Medulla oblongata (tissue), 1 donor: ENCODE results near the gene VWA3A.
A peak's percentile ranks its signal among the peaks of the same experiment; 100 is the strongest.
"Not testable (repeated sequence)": the region's sequence is repeated elsewhere in the genome, so short reads cannot be mapped to it uniquely, and the experiment has no call there.

Source experiments
- DNase-seq: peaks from one replicate; pipeline ENCODE4 v3.0.0-alpha.2; 2015; ENCODE audit errors: extremely low spot score

The VWA3A gene

DNA sequence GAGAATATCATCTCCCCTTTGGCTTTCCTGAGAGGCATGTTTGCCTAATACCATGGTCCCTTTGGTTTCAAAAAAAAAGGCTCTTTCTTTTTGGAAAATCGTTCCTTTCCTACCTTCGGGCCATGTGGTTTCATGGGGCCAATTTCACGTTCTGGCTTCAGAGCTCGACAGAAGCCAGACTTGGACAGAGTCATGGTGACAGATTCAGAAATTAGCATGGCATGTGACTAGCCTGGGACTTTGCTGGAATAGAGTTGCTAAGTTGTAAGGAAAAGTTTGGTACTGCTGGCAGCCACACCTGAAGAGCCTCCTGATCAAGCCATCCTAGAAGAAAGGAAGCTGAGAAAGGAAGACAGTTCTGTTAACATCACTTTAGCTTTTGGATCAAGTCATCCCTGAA, 2.4 kb upstream of the VWA3A start:
- peak; percentile 16 for DNase-seq

DNA sequence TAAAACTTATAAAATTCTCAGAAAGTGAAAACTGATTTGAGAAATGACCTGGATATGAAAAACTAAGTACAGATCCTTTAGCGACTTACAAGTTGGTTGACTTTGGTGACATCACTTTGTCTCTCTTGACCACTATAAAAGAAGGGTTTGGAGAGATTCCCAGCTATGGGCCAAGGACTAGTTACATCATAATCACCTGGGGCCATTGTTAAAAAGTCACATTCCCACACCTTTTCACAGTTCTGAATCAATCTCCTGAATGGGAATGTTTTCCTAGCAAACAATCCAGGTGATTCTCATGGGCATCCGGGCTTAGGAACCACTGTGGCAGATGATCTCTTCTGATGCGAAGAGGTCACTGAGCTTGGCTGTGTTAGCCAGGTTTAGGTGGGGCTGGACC, 620 bp upstream of the VWA3A start:
- DNase-seq = no peak

DNA sequence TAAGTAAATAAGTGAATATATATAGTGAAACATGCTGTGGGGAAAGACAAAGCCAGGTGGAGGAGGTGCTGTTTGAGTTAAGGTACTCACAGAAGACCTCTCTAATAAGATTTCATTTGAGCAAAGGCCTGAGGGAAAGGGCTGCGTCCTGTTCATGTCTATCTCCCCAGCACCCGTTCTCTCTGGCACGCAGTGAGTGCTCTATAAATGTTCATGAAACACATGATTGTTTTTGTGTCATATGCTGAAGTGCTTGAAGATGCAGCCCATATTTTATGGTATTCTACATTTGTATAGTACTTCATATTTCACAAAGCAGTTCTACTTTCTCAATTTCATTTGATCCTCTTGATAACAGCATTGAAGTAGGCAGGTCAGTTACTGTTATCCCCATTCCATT, 990 bp downstream of the VWA3A start:
- DNase-seq = no peak

DNA sequence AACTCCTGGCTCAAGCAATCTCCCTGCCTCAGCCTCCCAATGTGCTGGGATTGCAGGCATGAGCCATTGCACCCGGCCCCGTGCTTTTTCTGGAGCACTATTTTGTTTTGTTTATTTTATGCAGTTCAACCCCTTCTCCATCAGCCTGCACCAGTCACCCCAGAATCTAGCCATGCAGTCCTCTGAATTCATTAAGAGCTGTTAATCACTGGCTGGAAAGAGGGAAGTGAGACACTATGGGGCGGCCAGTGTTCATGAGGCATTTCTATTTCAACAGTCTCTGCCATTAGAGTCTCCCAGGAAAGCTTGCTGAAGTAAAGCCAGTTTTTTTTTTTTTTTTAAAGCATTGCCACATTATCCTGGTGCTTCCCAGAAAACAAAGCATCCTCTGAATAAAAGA, 1.7 kb downstream of the VWA3A start:
- DNase-seq = peak; percentile 16

DNA sequence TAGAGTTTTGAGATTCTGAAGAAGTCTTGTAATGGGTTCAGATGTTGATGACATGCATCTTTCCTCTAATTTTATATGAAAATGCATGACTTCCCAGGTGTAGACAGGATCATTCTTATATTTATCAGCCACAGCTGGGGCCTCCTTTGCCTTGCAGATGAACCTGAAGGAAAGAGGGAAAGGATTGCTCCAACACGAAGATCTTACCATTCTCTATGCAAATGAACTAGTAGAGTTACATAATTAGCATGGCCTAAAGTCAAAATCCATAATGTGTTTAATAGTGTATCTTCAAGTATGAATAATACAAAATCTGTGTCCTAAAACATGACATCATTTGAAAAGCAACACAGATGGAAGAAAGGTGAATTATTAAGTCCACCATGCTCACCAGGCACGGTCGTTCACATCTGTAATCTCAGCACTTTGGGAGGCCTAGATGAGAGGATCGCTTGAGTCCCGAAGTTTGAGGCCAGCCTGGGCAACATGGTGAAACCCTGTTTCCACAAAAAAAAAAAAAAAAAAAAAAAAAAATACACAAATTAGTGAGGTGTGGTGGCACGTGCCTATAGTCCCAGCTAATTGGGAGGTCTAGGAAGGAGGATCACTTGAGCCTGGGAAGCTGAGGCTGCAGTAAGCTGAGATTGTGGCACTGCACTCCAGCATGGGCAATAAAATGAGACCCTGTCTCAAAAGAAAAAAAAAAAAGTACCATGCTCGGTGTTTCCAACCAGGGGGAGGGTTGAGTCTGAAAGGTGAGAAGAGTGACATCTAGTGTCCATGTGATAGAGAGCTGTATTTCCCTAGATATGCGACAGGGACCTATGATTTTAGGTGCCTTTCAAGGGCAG, 6.3 kb downstream of the VWA3A start:
- DNase-seq = peak; percentile 40

DNA sequence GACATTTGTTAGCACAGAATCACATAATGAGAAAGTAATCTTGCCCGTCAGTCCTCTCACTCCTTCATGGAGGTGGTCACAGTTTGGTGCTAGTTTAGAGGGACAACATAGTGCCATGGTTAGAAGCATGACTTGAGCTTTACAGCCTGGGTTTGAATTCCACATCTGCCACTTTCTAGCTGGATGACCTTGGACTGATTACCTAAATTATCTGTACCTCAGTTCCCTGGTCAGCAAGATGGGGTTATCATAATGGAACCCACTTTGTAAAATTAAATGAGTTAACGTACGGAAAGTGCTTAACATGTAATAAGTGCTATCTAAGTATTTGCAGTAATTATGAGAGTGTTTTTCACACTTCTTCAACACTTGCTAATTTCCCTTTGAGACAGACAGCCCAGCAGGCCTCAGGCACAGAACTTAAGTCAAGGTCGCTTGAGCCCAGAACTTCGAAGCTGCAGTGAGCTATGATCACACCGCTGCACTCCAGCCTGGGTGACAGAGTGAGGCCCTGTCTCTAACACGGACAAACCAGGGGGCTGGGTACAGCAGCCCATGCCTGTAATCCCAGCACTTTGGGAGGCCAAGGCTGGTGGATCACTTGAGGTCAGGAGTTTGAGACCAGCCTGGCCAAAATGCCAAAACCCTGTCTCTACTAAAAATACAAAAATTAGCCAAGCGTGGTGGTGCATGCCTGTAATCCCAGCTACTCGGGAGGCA, 7.1 kb downstream of the VWA3A start:
- DNase-seq = no peak

DNA sequence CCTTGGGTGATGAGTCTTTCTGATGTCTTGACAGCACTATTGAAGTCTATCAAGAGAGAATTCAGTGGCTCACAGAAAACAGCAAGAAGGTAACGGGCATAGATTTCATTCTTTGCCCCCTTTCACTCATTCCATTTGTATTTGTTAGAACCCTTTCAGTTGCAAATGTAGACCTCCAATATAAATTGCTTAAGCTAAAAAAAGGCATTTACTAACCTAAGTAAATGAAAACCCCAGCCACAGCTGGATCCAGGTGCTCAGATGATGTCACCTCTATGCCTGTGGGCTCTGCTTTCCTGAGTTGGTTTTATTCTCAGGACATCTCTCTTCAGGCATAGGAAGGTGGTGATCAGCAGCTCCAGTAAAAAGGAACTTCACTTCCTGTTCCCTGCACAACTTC, 11.1 kb downstream of the VWA3A start:
- DNase-seq = no peak

DNA sequence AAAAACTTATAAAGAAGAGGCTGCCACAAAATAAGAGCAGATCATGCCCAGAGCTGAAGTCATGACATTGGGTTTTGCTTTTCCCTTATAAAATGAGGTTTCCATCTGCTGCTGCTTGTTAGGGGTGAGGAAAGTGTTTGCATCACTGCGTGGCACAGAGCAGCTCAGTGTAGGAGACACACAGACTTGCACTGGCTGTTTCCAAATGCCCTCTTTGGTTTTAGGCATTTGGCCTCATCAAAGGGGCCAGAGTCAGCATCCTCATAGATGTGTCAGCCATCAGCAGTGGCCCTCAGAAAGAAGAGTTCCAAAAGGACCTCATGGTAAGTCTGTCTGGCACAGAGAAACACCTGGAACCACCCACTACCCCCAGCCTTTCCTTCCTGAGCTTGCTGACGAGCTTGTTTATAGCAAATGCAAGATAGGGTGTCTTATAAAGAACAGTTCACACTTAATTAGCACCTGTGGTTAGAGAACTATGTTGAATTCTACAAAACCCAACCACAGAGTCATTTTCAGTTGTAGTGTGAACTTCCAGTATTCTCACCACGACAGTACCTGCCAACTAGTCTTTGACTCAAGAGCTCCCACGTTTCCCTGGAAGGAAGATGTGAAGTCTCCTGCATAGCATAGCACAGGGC, 17.0 kb downstream of the VWA3A start:
- no peak for DNase-seq

DNA sequence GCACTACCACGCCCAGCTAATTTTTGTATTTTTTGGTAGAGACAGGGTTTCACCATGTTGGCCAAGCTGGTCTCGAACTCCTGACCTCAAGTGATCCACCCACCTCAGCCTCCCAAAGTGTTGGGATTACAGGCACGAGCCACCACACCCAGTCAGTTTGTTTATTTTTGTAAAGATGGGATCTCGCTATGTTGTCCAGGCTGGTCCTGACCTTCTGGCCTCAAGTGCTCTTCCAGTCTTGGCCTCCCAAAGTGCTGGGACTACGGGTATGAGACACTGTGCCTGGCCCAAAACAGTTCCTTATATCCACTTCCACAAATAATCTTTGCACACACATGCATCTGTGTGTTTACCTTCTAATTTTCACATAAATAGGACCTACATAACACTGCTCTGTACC, 19.3 kb downstream of the VWA3A start:
- DNase-seq = not testable (repeated sequence)

DNA sequence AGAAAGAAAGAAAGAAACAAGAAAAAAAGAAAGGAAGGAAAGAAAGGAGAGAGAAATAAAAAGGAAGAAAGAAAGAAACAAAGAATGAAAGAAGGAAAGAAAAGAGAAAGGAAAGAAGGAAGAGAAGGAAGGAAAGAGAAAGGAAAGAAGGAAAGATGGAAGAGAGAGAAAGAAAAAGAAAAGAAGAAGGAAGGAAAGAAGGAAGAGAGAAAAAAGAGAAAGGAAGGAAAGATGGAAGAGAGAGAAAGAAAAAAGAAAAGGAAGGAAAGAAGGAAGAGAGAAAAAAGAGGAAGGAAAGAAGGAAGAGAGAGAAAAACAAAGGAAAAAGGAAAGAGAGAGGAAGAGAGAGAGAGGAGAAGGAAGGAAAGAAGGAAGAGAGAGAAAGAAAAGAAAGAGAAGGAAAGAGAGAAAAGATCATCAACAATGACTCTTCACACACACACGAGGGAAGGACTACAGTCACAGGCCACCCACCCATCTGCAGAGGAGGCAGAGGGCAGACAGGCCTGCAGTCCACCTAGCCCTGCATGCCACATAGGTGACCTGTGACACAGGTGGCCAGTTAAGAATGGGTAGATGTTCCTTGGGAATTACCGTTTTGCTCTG, 23.9 kb downstream of the VWA3A start:
- no peak for DNase-seq

DNA sequence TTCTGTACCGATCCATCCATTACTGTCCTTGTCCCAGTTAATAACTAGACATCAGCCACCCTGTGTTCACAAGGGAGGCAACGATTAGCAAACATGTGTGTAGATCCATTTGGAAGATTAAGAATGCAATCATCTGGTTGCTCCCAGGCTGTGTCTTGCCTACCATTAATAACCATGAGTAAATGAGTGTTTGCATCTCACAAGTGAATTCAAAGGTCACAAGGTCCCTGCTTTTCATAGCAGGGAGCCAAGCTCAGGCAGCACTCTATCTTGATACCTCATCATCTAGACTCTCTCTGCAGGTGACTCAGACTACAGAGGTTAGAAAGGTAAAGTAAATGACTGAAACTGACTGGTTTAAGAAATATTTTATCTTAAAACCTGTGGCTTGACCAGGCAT, 25.3 kb downstream of the VWA3A start:
- no peak for DNase-seq

DNA sequence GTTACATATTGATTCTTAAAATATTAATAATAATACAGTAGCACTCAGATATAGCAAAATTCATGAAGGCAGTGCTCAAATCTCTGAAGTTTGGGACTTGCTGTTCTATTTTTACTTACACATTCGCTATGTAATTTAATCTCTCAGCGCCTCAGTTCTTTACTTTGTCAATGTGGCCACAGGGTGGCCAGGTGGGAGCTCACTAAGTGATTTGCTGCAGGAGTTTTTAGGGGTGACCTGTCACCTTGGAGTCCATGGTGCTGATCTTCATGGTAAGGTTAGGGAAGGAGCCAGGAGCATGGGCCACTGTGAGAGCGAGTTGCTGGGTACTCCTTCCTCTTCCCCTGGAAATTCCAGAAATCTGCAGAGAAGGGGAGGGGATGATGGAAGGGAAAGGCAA, 28.1 kb downstream of the VWA3A start:
- no peak for DNase-seq

DNA sequence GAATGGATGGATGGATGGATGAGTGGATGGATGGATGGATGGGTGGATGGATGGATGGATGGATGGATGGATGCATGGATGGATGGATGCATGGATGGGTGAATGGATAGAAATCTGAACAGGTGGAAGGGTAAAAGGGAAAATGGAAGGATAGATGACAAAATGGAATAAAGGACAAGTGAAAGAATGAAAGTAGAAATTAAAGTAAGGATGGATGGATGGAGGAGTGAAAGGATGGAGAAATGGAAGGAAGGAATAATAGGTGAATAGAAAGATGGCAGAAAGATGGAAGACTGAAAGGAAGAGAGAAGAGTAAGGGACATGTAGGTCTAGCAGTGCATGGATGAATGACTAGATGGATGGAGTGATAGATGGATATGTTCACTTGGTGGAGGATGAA, 29.9 kb downstream of the VWA3A start:
- no peak for DNase-seq

DNA sequence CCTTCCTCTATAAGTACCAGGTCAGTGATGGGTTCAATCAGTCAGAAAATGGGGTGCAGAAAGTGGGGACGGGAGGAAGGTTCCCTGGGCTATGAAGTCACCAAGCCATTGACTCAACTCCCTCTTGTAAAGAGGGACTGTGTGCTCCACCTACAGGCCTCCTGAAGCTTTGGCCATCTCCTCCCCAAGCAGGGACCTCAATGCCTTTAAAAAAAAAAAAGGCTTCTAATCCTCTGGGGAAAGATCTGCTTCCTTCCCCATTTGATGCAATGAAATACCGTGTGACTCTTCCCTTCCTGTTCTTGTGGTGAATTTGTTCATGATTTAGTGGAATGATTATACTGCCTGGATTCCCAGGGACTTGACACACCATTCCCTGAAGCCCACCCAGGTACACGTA, 30.8 kb downstream of the VWA3A start:
- DNase-seq = no peak

DNA sequence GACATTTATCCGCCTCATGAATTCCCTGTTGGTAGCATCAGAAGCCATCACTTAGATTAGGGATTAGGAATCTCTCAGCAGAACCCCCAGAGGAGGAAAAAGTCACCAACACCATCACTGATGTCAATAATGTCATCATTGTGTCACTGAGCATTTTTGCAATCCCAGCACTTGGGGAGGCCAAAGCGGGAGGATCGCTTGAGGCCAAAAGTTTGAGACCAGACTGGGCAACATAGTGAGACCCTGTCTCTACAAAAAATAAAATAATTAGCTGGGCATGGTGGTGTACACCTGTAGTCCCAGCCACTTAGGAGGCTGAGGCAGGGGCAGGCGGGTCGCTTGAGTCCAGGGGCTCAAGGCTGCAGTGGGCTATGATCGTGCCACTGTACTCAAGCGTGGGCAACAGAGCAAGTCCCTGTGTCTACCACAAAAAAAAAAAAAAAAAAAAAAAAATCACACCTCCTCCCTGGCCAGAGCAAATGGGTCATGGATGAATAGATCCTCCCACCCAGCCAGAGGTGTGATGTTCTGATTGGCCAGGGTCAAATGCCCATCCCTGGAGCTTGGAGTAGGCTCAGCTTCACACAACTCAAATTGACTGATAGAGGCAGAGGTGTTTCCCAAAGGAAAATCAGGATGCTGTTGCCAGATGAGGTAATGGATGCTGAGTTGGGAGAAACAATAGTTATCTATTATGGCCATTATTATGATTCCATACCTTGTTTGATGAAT, 31.6 kb downstream of the VWA3A start:
- DNase-seq = no peak

DNA sequence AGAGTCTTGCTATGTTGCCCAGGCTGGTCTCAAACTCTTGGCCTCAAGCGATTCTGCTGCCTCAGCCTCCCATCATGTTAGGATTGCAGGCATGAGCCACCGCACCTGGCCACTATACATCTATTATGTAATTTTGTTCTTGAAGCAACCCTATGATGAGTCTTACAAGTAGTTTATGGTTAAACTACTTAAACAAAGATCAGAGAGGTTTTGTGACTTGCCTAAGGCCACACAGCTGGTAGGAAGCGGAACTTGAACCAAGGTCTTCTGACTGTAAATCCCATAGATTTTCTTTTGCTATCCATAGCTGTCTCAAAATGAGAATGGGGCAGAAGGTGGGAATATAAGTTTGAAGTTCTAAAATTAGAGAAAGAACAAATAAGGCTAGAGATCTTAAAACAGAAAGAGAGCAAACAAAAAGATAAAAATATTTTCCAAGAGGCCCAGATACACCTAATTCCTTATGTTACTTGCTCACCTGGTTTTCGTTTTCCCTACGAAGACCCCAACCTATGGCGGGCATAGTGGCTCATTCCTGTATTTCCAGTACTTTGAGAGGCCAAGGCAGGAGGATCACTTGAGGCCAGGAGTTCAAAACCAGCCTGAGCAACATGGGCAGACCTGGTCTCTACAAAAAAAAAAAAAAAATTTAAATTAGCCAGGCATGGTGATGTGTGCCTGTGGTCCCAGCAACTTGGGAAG, 32.4 kb downstream of the VWA3A start:
- no peak for DNase-seq

DNA sequence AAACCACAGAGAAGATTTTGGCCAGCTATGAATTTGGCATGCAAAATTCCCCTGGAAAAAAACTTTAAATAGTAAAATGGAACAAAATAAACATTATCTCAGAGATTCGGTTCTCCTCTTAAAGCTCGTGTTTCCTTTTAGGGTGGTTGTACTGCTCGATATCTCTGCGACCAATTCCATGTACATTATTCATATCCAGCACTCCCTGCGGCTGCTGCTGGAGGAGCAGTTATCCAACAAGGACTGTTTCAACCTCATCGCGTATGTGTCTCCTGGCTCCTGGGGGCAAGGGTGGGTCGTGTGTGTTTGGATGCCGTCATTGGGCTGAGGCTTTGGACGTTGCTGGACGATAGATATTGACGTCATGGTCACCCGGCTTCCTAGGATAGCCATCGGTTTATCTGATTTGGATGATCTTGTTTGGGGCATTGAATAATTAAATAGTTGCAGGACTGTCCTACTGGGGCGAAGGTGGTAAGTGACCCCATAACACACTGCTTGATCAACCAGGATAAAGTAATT, 33.8 kb downstream of the VWA3A start:
- DNase-seq = no peak

DNA sequence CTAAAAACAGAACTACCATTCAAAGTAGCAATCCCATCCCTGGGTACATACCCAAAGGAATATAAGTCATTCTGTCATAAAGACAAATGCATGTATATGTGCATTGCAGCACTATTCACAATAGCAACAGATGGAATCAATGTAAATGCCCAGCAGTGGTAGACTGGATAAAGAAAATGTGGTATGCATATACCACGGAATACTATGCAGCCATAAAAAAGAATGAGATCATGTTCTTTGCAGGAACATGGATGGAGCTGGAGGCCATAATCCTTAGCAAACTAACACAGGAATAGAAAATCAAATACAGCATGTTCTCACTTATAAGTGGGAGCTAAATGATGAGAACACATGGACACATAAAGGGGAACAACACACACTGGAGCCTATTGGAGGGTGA, 36.2 kb downstream of the VWA3A start:
- not testable (repeated sequence) for DNase-seq

DNA sequence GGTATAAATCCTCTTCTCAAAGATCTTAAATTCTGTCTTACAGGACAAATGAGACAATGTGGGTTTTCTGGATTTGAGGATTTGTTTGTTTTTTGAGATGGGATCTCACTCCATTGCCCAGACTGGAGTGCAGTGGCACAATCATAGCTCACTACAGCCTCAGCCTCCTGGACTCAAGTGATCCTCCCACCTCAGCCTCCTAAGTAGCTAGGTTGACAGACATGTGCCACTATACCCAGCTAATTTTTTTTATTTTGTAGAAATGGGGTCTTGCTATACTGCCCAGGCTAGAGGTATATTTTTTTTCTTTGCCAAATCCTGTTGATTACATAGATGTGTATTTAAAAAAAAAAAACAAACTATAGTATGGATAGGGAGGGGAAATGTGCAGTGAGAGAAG, 38.2 kb downstream of the VWA3A start:
- no peak for DNase-seq

DNA sequence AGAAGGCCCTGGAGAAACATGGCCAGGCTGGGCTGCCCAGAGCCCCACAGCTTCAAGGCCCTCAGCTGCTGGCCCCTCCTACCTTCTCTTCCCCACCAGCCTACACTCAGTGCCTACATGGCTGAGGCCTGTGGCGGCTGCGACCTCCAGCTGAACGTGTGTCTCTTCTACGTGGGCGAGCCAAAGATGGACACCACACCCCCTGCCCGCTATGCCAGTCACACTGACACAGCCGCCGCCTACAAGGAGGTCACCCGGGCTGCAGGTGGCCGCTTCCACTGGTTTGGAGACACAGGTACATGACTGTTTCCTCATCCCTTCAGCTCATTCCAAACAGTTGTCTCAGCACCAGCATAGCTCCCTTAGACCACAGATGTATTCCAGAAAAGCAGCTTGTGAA, 40.5 kb downstream of the VWA3A start:
- no peak for DNase-seq

DNA sequence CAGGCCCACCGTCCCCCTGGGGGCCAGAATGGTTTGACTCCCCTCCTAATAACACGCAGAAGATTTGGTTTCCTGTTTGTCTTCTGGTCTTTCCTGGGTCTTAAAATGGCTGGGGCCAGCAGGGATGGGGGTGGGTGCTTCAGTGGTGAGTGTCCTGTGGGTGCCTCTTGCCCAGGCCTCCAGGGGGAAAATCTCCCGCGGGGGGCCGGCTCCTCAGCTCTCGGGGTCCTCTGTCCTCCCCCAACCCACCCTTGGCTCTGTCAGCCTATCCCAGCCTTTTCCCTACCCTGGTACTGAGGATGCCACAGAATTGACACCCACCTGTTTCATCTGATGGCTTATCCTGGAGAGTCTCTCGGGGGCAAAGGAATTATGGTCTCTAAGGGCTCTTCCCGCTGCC, 46.1 kb downstream of the VWA3A start:
- no peak for DNase-seq
